Activated CD8-positive, alpha-beta T cell treated with anti-CD3 and anti-CD28 coated beads, Interleukin-2, amount 10 ng/mL, durations not matched to agents 7 days and 5 days (primary cell): ENCODE data around the gene GNG12. TPM values are rescaled to one million over a fixed set of nuclear protein-coding genes. Genes with fewer than 3 reads are reported as not detected.
"Not testable (repeated sequence)": the region's sequence is repeated elsewhere in the genome, so short reads cannot be mapped to it uniquely, and the experiment has no call there.

Experiments
- ATAC-seq: fragments of 150-1000 bp; cut with Tn5 transposase; one replicate; pipeline ENCODE4 v1.10.0; 2021; ENCODE audit warnings: moderate library complexity
- CTCF ChIA-PET: fragments of 350-600 bp; sonication (Branson Sonifier 250); formaldehyde crosslinking; loops from one replicate; lab custom pipeline; 2021; ENCODE audit warnings: antibody characterized with exemption; lab: Charles Lee
- POLR2A ChIA-PET: fragments of 350-600 bp; sonication (Branson Sonifier 250); formaldehyde crosslinking; loops from one replicate; lab custom pipeline; 2021; ENCODE audit warnings: antibody characterized with exemption; lab: Charles Lee
- DNase-seq: peaks from one replicate; pipeline ENCODE4 v3.0.0-alpha.2; 2020
- H3K27ac Mint-ChIP-seq: one replicate; pipeline ENCODE4 v1.8.0; 2021; ENCODE audit warnings: mild to moderate bottlenecking, mixed read lengths
- H3K27me3 Mint-ChIP-seq: one replicate; pipeline ENCODE4 v1.8.0; 2021; ENCODE audit warnings: low read depth, mixed read lengths
- H3K36me3 Mint-ChIP-seq: one replicate; pipeline ENCODE4 v1.8.0; 2021; ENCODE audit warnings: low read depth, mixed read lengths
- H3K4me1 Mint-ChIP-seq: one replicate; pipeline ENCODE4 v1.8.0; 2021; ENCODE audit warnings: low read depth, mixed read lengths
- H3K4me3 Mint-ChIP-seq: one replicate; pipeline ENCODE4 v1.8.0; 2021; ENCODE audit warnings: mild to moderate bottlenecking, mixed read lengths
- H3K9me3 Mint-ChIP-seq: one replicate; pipeline ENCODE4 v1.8.0; 2022; ENCODE audit warnings: mixed read lengths; ENCODE audit not compliant: insufficient read depth
- total RNA-seq, 2 experiments: library from RNA; stranded (reverse); gene quantifications; one replicate each; pipeline ENCODE4 v1.2.3, GENCODE V29; 2021

The GNG12 gene
- total RNA-seq, 2 experiments from 2014 or later, result not detected

DNA sequence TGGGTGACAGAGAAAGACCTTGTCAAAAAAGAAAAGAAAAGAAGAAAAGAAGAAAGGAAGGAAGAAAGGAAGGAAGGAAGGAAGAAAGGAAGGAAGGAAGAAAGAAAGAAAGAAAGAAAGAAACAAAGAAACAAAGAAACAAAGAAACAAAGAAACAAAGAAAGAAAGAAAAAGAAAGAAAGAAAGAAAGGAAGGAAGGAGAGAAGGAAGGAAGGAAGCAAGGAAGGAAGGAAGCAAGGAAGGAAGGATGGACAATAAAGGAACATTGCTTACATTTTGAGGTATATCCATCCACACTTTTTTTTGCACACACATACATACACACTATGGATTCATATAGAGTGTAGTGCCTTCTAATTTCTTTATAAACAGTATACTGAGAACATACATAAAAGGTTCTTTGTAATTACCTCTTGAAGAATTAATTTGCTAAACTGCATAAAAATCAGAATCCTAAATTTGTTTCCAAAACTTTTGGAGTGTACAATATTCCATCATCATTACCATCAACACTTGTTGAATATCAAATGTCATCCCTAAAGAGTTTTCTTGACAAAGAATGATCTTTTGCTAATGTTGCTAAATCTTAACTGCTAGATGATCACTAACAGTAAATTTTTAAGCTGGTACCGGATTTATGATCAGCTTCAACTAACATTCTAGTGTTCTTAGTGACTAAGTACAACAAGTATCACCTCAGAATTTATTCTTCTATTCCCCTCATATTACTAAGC, 159.6 kb downstream of the GNG12 start:
- DNase-seq (no peak), ATAC-seq (no peak)
- no peaks in the 10 kb centered on the region for H3K36me3 Mint-ChIP-seq
- H3K27me3 Mint-ChIP-seq, result peaks cover 17% of the 10 kb centered on the region
- peaks cover 24% of the 10 kb centered on the region for H3K4me1 Mint-ChIP-seq
- ChIA-PET POLR2A (interaction anchor here (6.1 kb wide), 1 partner anchor 12 kb away, joined by 54 read pairs; the partner anchor contains the start of gene GADD45A), CTCF (interaction anchor here (1.4 to 2.8 kb wide), 5 partner anchors 9 to 112 kb away, joined by 5 to 14 read pairs (median 6); partner anchors contain the start of gene GADD45A)
- no peak overlapping the region for H3K4me3 Mint-ChIP-seq
- no peaks in the 10 kb centered on the region for H3K9me3 Mint-ChIP-seq
- peak overlapping the region; percentile 75 for H3K27ac Mint-ChIP-seq

DNA sequence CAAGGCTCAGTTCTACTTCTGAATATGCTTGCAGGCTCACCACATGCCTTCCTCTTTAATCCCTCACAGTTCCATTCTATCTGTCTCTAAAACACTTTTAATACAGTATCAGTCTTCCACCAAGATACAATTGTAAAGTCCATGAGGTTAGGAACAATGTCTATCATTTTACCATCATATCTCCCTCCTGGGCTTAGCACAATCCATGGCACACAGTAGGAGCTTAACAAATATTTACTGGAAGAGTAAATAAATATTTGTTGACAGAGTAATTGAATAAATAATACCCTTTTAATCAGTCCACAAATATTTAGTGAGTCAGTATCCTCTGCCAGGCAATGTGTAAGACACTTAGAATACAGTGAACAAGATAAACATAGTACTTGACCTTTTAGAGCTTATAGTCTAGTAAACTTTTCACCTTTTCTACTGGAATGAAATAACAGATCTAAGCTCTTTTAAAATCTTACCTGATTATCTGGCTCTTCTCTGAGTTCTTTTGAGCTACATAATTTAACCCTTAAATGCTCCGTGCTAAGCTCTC, 160.9 kb downstream of the GNG12 start:
- DNase-seq (no peak), ATAC-seq (no peak)
- ChIA-PET CTCF (interaction anchor here (1.1 to 2.3 kb wide), 4 partner anchors 12 to 111 kb away, joined by 3 to 6 read pairs (median 6); no protein-coding TSS in a partner anchor), POLR2A (interaction anchor here (6.1 kb wide), 1 partner anchor 13 kb away, joined by 54 read pairs; the partner anchor contains the start of gene GADD45A)
- H3K4me1 Mint-ChIP-seq, result peaks cover 24% of the 10 kb centered on the region
- no peaks in the 10 kb centered on the region for H3K36me3 Mint-ChIP-seq
- peaks cover 18% of the 10 kb centered on the region for H3K27me3 Mint-ChIP-seq
- no peak overlapping the region for H3K4me3 Mint-ChIP-seq
- H3K9me3 Mint-ChIP-seq, result no peaks in the 10 kb centered on the region
- no peak overlapping the region for H3K27ac Mint-ChIP-seq

DNA sequence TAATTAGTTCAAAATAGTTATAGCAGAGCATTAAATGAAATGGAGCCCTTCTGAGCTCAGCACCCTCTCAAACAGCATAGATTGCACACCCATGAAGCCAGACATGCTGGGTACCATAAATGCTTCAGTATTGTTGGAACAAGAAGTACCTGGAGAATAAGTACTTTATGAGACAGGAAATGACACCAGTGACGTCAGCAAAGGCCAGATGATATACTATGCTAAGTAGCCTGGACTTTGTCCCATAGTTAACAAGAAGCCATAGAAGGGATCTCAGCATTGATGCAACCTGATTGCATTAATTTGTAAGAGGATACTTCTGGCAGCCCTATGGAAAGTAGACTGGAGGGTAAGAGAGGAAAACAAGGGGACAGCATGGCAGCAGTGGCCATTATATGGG, 164.6 kb downstream of the GNG12 start:
- POLR2A ChIA-PET, result no interaction called here
- Mint-ChIP-seq H3K9me3 (no peaks in the 10 kb centered on the region), H3K36me3 (no peaks in the 10 kb centered on the region), H3K27ac (no peak overlapping the region), H3K4me3 (no peak overlapping the region), H3K4me1 (no peaks in the 10 kb centered on the region), H3K27me3 (peaks cover 23% of the 10 kb centered on the region)
- no peak for DNase-seq
- no peak for ATAC-seq
- CTCF ChIA-PET, result no interaction called here

DNA sequence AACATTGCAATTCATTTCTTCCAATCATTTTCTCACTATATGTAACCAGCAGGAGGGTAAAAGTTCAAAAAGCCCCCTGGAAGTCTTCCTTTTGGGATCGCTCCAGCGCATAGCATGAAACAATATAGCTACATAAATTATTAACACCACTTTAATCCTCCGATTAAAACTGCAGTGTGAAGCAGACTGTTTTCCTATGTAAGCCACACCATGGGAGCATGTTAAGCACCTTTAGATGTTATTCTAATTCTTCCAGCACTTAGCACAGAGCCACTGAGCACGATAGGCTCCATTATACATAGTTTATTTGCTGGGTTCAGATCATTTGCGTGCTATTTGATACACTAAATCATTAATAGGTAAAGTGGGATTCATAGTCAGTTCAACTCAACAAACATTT, 166.6 kb downstream of the GNG12 start:
- H3K4me3 Mint-ChIP-seq, result no peak overlapping the region
- no peaks in the 10 kb centered on the region for H3K9me3 Mint-ChIP-seq
- H3K36me3 Mint-ChIP-seq, result no peaks in the 10 kb centered on the region
- DNase-seq (no peak), ATAC-seq (no peak)
- H3K27ac Mint-ChIP-seq, result no peak overlapping the region
- H3K27me3 Mint-ChIP-seq, result peaks cover 30% of the 10 kb centered on the region
- POLR2A ChIA-PET, result no interaction called here
- H3K4me1 Mint-ChIP-seq, result no peaks in the 10 kb centered on the region
- CTCF ChIA-PET, result no interaction called here

DNA sequence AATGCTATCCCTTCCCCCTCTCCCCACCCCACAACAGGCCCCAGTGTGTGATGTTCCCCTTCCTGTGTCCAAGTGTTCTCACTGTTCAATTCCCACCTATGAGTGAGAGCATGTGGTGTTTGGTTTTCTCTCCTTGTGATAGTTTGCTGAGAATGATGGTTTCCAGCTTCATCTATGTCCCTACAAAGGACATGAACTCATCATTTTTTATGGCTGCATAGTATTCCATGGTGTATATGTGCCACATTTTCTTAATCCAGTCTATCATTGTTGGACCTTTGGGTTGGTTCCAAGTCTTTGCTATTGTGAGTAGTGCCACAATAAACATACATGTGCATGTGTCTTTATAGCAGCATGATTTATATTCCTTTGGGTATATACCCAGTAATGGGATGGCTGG, 168.0 kb downstream of the GNG12 start:
- H3K27ac Mint-ChIP-seq, CTCF ChIA-PET, POLR2A ChIA-PET, H3K4me1 Mint-ChIP-seq, H3K9me3 Mint-ChIP-seq, H3K4me3 Mint-ChIP-seq, DNase-seq, ATAC-seq, H3K36me3 Mint-ChIP-seq: not testable (repeated sequence)
- peaks cover 31% of the 10 kb centered on the region for H3K27me3 Mint-ChIP-seq

DNA sequence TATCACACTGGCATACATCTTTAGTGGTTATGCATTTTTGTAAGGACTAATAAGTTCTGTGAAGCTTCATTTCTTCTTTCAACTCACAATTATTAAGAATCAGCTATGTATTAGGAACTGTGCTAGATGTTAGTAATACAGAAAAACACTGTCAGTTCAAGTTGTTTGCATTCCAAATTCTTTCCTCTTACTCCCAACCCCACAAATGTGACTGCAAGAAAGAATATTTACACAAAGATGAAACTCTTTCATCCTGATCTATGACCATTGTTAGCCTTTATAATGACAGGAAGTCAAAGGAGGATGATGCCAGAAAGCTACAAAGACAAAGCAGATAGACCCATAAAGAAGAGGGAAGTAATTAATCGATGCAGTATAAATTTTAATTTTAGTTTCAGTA, 169.2 kb downstream of the GNG12 start:
- ATAC-seq, result no peak
- POLR2A ChIA-PET, result interaction anchor here (0.6 kb wide), 1 partner anchor 47 kb away, joined by 3 read pairs; no protein-coding TSS in a partner anchor
- Mint-ChIP-seq H3K27ac (no peak overlapping the region), H3K4me1 (no peaks in the 10 kb centered on the region), H3K4me3 (no peak overlapping the region), H3K27me3 (peaks cover 32% of the 10 kb centered on the region), H3K9me3 (no peaks in the 10 kb centered on the region), H3K36me3 (no peaks in the 10 kb centered on the region)
- CTCF ChIA-PET, result no interaction called here
- no peak for DNase-seq

DNA sequence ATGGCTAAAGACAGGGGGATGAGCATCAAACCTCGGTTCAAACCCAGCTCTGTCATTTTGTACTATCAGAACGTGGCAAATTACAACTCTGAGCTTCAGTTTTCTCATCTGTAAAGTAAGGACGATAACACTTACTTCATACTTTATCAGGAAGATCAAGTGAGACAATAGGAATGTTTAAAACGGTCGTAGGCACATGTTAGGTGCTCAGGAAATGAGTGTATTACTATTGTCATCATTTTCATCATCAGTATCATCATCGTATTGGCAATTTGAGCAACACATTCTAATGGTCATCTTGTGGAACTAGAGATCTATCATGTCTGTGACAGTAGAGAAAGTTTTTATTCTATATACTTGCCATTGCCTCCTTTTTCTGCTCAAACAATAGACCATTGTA, 170.4 kb downstream of the GNG12 start:
- CTCF ChIA-PET, result no interaction called here
- H3K27me3 Mint-ChIP-seq, result peaks cover 30% of the 10 kb centered on the region

DNA sequence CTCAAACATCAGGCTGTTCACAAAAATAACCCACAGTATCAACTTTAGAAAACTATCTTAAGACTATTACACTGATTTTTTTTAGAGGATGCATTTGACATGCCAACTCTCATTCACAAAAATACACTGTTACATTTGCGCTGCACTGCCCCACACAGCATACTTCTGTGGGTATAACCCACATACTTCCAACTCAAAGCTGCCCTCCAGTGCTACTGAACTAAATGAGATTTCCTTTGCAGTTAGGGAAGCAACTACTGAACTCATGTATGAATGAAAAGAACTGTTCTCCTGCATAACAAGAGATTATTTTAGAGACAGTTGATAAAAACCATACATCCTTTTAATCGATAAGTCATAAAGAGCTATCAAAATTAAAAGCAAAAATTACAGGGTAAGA, 174.0 kb downstream of the GNG12 start:
- ATAC-seq (no peak), DNase-seq (no peak)
- CTCF ChIA-PET, result interaction anchor here (1.5 kb wide), 1 partner anchor 102 kb away, joined by 4 read pairs; no protein-coding TSS in a partner anchor
- H3K36me3 Mint-ChIP-seq, result no peaks in the 10 kb centered on the region
- peaks cover 29% of the 10 kb centered on the region for H3K27me3 Mint-ChIP-seq
- POLR2A ChIA-PET, result no interaction called here
- no peaks in the 10 kb centered on the region for H3K4me1 Mint-ChIP-seq
- H3K27ac Mint-ChIP-seq, result no peak overlapping the region
- H3K9me3 Mint-ChIP-seq, result no peaks in the 10 kb centered on the region
- H3K4me3 Mint-ChIP-seq, result no peak overlapping the region

More for the DNA sequence above, 170.4 kb downstream of the GNG12 start:
- POLR2A ChIA-PET, result no interaction called here
- Mint-ChIP-seq H3K4me1 (no peaks in the 10 kb centered on the region), H3K36me3 (no peaks in the 10 kb centered on the region), H3K27ac (no peak overlapping the region), H3K4me3 (no peak overlapping the region), H3K9me3 (no peaks in the 10 kb centered on the region)
- DNase-seq (no peak), ATAC-seq (no peak)

DNA sequence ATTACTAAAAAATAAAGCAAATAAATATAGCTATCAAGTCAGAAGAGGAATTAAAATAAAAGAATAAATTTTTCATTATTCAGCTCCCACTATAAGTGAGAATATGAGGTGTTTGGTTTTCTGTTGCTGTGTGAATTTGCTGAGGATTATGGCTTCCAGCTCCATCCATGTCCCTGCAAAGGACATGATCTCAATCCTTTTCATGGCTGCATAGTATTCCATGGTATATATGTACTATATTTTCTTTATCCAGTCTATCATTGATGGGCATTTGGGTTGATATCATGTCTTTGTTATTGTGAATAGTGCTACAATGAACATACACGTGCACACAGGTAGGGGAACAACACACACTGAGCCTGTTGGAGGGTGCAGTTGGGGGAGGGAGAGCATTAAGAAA, 176.1 kb downstream of the GNG12 start:
- peaks cover 30% of the 10 kb centered on the region for H3K27me3 Mint-ChIP-seq
- DNase-seq, H3K27ac Mint-ChIP-seq, ATAC-seq, H3K4me3 Mint-ChIP-seq, H3K4me1 Mint-ChIP-seq, H3K36me3 Mint-ChIP-seq, POLR2A ChIA-PET, H3K9me3 Mint-ChIP-seq: not testable (repeated sequence)
- CTCF ChIA-PET, result interaction anchor here (1.3 kb wide), 1 partner anchor 95 kb away, joined by 3 read pairs; no protein-coding TSS in a partner anchor

DNA sequence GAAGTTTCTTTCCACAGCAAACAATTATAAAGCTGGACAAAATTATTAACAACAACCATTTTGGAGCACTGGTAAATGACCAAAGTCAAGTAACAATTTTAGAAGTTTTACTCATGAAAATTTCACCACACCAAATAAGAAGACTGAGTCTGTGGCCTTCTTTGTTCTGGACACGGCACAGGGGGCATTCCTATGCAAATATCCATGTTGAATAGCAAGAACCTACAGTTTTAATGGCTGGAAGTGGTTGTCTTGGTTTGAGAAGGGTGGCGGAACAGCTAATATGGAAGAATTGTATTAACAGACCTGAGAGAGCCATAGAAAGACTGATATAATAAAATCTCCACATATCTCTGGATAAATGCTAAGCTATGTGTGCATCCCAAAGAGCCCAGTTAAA, 177.7 kb downstream of the GNG12 start:
- no peaks in the 10 kb centered on the region for H3K4me1 Mint-ChIP-seq
- no peak overlapping the region for H3K27ac Mint-ChIP-seq
- POLR2A ChIA-PET, result no interaction called here
- peaks cover 23% of the 10 kb centered on the region for H3K27me3 Mint-ChIP-seq
- DNase-seq (no peak), ATAC-seq (no peak)
- H3K9me3 Mint-ChIP-seq, result no peaks in the 10 kb centered on the region
- H3K4me3 Mint-ChIP-seq, result no peak overlapping the region
- CTCF ChIA-PET, result no interaction called here
- no peaks in the 10 kb centered on the region for H3K36me3 Mint-ChIP-seq

DNA sequence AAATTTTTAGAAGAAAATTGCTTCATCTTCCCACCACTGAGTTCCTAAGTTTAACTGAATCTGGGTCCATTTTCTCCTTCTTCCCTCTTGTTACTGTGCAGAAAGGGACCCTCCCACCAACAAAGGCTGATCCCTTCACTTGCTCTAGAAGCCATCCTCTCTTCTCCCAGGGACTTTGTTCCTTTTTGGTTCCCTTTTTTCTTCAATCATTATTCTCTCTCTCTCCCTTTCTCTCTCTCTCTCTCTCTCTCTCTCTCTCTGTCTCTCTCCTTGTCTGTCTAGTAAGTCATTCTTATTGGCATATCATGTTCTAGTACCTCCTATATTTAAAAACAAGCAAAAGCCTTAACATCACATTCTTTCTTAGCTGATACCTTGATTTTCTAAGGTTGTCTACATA, 180.0 kb downstream of the GNG12 start:
- ChIA-PET CTCF (no interaction called here), POLR2A (no interaction called here)
- ATAC-seq, result no peak
- H3K36me3 Mint-ChIP-seq, result no peaks in the 10 kb centered on the region
- H3K27ac Mint-ChIP-seq, result no peak overlapping the region
- H3K27me3 Mint-ChIP-seq, result peaks cover 17% of the 10 kb centered on the region
- no peak for DNase-seq
- H3K4me1 Mint-ChIP-seq, result no peaks in the 10 kb centered on the region
- no peaks in the 10 kb centered on the region for H3K9me3 Mint-ChIP-seq
- no peak overlapping the region for H3K4me3 Mint-ChIP-seq

DNA sequence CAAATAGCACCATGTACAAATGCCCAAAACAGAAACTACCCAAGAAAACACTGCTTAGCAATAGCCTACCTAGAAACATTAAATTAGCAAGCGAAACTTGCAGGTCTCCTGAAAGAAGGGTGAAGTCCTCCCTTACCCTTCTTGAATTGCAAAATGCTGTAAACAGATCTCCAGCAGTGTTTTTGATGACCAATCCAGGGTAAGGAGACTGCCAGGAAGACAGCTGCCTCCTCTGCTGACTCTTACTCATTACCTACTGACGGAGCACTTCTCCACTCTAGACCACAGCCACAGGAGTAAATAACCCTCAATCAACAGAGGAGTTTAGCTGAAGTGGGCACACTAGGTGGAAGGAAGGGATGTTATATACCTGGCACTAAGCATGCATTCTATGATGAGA, 180.5 kb downstream of the GNG12 start:
- ChIA-PET POLR2A (no interaction called here), CTCF (no interaction called here)
- no peak overlapping the region for H3K27ac Mint-ChIP-seq

More for the DNA sequence above, 180.5 kb downstream of the GNG12 start:
- H3K36me3 Mint-ChIP-seq, result no peaks in the 10 kb centered on the region
- no peaks in the 10 kb centered on the region for H3K9me3 Mint-ChIP-seq
- no peak overlapping the region for H3K4me3 Mint-ChIP-seq
- no peaks in the 10 kb centered on the region for H3K4me1 Mint-ChIP-seq
- ATAC-seq (no peak), DNase-seq (no peak)
- H3K27me3 Mint-ChIP-seq, result peaks cover 15% of the 10 kb centered on the region
